ENCODE results near the gene CPNE6. TPM values are rescaled to one million over a fixed set of nuclear protein-coding genes. Genes with fewer than 3 reads are reported as not detected.
"Not testable (repeated sequence)": the region's sequence is repeated elsewhere in the genome, so short reads cannot be mapped to it uniquely, and the experiment has no call there.

CPNE6 gene
- total RNA-seq, 1 experiment from 2014 or later, result not detected

GRCh38 chr14:24032727-24033418, 38.5 kb upstream of the CPNE6 start:
- ChIA-PET CTCF (no interaction called here), POLR2A (ENCODE audit: low non-redundant PET) (no interaction called here)
- intact Hi-C loops (cut with micrococcal nuclease; ENCODE audit: unreplicated experiment), result no loop called here
- Histone ChIP-seq H3K9me3 (ENCODE audit: low read depth, low read length, poor library complexity, severe bottlenecking) (no peaks in the 10 kb centered on the region), H3K27ac (ENCODE audit: low read depth, low read length, poor library complexity, severe bottlenecking) (no peak overlapping the region), H3K27me3 (replicated peaks; ENCODE audit: insufficient read depth, low read depth, low read length, poor library complexity) (no peaks in the 10 kb centered on the region), H3K36me3 (ENCODE audit: insufficient read depth, low read length, poor library complexity, severe bottlenecking) (no peaks in the 10 kb centered on the region), H3K4me3 (ENCODE audit: low read depth, low read length, poor library complexity, severe bottlenecking) (no peak overlapping the region), H3K4me1 (ENCODE audit: insufficient read depth, low read length, poor library complexity, severe bottlenecking) (no peaks in the 10 kb centered on the region)
- TF ChIP-seq EZH2 (IDR thresholded peaks at IDR 0.05; ENCODE audit: borderline replicate concordance, low read depth, low read length, poor library complexity, severe bottlenecking), result no peak
- TF ChIP-seq, protein P1, sequence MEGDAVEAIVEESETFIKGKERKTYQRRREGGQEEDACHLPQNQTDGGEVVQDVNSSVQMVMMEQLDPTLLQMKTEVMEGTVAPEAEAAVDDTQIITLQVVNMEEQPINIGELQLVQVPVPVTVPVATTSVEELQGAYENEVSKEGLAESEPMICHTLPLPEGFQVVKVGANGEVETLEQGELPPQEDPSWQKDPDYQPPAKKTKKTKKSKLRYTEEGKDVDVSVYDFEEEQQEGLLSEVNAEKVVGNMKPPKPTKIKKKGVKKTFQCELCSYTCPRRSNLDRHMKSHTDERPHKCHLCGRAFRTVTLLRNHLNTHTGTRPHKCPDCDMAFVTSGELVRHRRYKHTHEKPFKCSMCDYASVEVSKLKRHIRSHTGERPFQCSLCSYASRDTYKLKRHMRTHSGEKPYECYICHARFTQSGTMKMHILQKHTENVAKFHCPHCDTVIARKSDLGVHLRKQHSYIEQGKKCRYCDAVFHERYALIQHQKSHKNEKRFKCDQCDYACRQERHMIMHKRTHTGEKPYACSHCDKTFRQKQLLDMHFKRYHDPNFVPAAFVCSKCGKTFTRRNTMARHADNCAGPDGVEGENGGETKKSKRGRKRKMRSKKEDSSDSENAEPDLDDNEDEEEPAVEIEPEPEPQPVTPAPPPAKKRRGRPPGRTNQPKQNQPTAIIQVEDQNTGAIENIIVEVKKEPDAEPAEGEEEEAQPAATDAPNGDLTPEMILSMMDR (conservative IDR thresholded peaks at IDR 0.05; ENCODE audit: low read depth, low read length), result no peak
- no peak for DNase-seq (ENCODE audit: low spot score)
- no TSS peak for BruUV-seq (replicated peaks)

DNA sequence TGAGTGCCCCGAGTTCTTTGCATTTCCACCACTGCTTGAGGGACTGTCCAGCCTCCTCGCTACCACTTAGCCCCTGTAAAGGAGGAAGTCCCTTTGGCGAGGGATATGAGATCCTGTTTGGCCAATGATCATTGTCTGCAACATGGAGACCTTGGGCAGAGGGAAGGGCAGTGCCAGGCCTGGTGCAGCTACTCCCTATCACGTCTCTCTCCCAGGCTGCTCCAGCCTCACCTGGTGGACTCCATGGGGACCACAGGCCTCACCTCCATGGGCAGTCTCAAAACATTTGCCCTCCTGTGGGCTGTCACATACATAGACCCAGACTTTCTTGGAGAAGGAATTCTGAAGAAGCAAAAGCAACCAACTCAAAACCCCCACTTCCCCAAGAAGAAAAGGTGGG, 35.6 kb upstream of the CPNE6 start:
- H3K27me3 ChIP-seq (replicated peaks; ENCODE audit: insufficient read depth, low read depth, low read length, poor library complexity); POLR2A ChIA-PET (ENCODE audit: low non-redundant PET); H3K27ac ChIP-seq (ENCODE audit: low read depth, low read length, poor library complexity, severe bottlenecking); H3K36me3 ChIP-seq (ENCODE audit: insufficient read depth, low read length, poor library complexity, severe bottlenecking); H3K4me1 ChIP-seq (ENCODE audit: insufficient read depth, low read length, poor library complexity, severe bottlenecking); intact Hi-C loops (cut with micrococcal nuclease; ENCODE audit: unreplicated experiment); BruUV-seq (replicated peaks); H3K9me3 ChIP-seq (ENCODE audit: low read depth, low read length, poor library complexity, severe bottlenecking); DNase-seq (ENCODE audit: low spot score): not testable (repeated sequence)
- CTCF ChIA-PET, result interaction anchor here (0.6 to 0.7 kb wide), 2 partner anchors 36 to 141 kb away, joined by 3 read pairs; no protein-coding TSS in a partner anchor
- peak overlapping the region; percentile 56 for H3K4me3 ChIP-seq (ENCODE audit: low read depth, low read length, poor library complexity, severe bottlenecking)

DNA sequence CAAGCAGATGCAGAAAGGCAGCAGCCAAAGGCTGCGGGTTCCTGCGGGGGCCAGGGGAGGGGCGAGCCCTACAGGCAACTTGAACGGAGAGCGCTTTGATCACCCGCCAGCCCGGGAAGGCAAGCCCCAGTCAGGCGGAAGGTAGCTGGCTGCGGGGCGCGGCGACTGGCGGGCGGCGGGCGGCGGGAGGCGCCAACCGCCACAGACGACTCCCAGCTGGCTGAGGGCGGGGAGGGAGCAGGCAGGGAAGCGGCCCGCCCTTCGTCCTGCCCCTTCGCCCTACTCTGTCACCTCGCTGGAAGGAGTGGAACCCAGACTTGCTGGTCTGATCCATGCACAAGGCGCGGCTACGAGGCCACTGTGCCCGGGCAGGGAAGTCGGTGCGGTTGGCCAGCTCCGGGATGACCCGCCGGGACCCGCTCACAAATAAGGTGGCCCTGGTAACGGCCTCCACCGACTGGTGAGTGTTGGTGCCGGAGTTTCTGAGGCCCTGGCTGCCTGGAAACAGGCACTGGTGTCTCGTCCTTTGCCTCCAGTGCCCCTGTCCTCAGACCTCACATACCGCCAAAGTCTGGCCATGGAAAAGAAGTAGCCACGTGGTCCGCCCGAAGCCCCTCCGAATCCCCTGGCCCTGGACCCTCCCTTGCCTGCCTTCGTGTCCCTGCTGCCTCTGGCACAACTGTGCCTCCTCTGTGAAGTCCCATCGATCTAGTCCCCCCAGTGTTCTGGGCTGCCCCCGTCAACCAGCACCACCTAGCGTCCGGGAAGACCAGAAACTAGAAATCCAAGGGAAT, 35.0 kb upstream of the CPNE6 start:
- ChIA-PET POLR2A (ENCODE audit: low non-redundant PET) (no interaction called here), CTCF (interaction anchor here (0.6 kb wide), 1 partner anchor 142 kb away, joined by 3 read pairs; no protein-coding TSS in a partner anchor)
- TF ChIP-seq, protein P1 (conservative IDR thresholded peaks at IDR 0.05; ENCODE audit: low read depth, low read length), result peak; percentile 84
- TF ChIP-seq EZH2 (IDR thresholded peaks at IDR 0.05; ENCODE audit: borderline replicate concordance, low read depth, low read length, poor library complexity, severe bottlenecking), result no peak
- Histone ChIP-seq H3K4me1 (ENCODE audit: insufficient read depth, low read length, poor library complexity, severe bottlenecking) (no peaks in the 10 kb centered on the region), H3K36me3 (ENCODE audit: insufficient read depth, low read length, poor library complexity, severe bottlenecking) (no peaks in the 10 kb centered on the region), H3K27me3 (replicated peaks; ENCODE audit: insufficient read depth, low read depth, low read length, poor library complexity) (no peaks in the 10 kb centered on the region), H3K4me3 (ENCODE audit: low read depth, low read length, poor library complexity, severe bottlenecking) (peak overlapping the region; percentile 56), H3K27ac (ENCODE audit: low read depth, low read length, poor library complexity, severe bottlenecking) (peak overlapping the region; percentile 63), H3K9me3 (ENCODE audit: low read depth, low read length, poor library complexity, severe bottlenecking) (no peaks in the 10 kb centered on the region)
- intact Hi-C loops (cut with micrococcal nuclease; ENCODE audit: unreplicated experiment), result no loop called here
- no TSS peak for BruUV-seq (replicated peaks)
- DNase-seq (ENCODE audit: low spot score), result peak; percentile 86

DNA sequence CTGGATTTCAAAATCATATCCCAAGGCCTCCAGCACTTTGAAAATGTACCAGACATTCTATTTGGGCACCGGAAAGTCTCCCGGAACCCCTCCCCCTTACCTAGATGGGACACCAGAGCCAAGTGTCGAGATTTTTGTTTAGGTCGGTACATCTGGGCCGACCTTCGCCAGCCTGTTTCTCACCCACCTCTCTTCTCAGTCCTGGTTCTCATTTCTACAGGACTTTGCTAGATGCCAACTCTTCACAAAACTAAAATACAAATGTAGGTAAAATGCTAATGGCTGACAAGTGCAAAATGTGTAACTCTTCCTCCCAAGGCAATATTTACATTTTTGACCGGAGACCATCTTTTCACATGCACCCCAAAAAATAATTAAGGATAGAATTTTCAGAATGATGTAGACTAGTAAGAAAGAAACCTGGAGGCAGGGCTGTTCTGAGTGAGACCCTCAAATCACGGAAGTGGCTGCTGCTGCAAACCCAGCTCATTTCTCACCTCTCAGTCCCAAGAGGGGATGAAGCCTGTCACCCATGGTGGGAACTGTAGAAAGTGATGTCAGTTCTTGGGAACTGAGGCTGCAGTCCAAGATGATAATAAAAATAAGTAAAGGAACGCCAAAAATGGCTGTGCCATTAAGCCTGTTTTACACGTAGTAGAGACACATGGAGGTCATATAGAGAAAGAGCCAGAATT, 34.3 kb upstream of the CPNE6 start:
- H3K4me1 ChIP-seq (ENCODE audit: insufficient read depth, low read length, poor library complexity, severe bottlenecking); intact Hi-C loops (cut with micrococcal nuclease; ENCODE audit: unreplicated experiment); CTCF ChIA-PET; H3K27me3 ChIP-seq (replicated peaks; ENCODE audit: insufficient read depth, low read depth, low read length, poor library complexity); BruUV-seq (replicated peaks); POLR2A ChIA-PET (ENCODE audit: low non-redundant PET); H3K9me3 ChIP-seq (ENCODE audit: low read depth, low read length, poor library complexity, severe bottlenecking); H3K36me3 ChIP-seq (ENCODE audit: insufficient read depth, low read length, poor library complexity, severe bottlenecking); DNase-seq (ENCODE audit: low spot score): not testable (repeated sequence)
- Histone ChIP-seq H3K27ac (ENCODE audit: low read depth, low read length, poor library complexity, severe bottlenecking) (peak overlapping the region; percentile 63), H3K4me3 (ENCODE audit: low read depth, low read length, poor library complexity, severe bottlenecking) (peak overlapping the region; percentile 56)

All from A673 (cell line).